ENCODE results near the gene CYP2B6.
"Not testable (repeated sequence)": the region's sequence is repeated elsewhere in the genome, so short reads cannot be mapped to it uniquely, and the experiment has no call there.

Gene CYP2B6

GRCh38 chr19:40990972-40991381 lies at the start of gene CYP2B6:
Gene CYP2B6 (plus strand): TSS chr19:40991282. CDS start chr19:40991306, 24 bp downstream.
- no peak for DNase-seq (ENCODE audit: low spot score)

GRCh38 chr19:40941481-40942219 lies 49.4 kb upstream of the CYP2B6 start:
- DNase-seq (ENCODE audit: low spot score): no peak

- no peak for DNase-seq (ENCODE audit: low spot score)
These were observed 45.4 kb upstream of the CYP2B6 start for GRCh38 chr19:40945645-40946044.

GRCh38 chr19:40947114-40947513 lies 44.0 kb upstream of the CYP2B6 start:
- no peak for DNase-seq (ENCODE audit: low spot score)

GRCh38 chr19:40947573-40947972 lies 43.5 kb upstream of the CYP2B6 start:
- no peak for DNase-seq (ENCODE audit: low spot score)

GRCh38 chr19:40948580-40949299 lies 42.3 kb upstream of the CYP2B6 start:
- DNase-seq (ENCODE audit: low spot score): no peak

GRCh38 chr19:40954573-40954972 lies 36.5 kb upstream of the CYP2B6 start:
- DNase-seq (ENCODE audit: low spot score): no peak

GRCh38 chr19:40959338-40959737 lies 31.7 kb upstream of the CYP2B6 start:
- DNase-seq (ENCODE audit: low spot score): no peak

- no peak for DNase-seq (ENCODE audit: low spot score)
These were observed 30.9 kb upstream of the CYP2B6 start for GRCh38 chr19:40960062-40960685.

GRCh38 chr19:40960780-40961179 lies 30.3 kb upstream of the CYP2B6 start:
- no peak for DNase-seq (ENCODE audit: low spot score)

GRCh38 chr19:40962460-40962961 lies 28.6 kb upstream of the CYP2B6 start:
- peak; percentile 40 for DNase-seq (ENCODE audit: low spot score)

- not testable (repeated sequence) for DNase-seq (ENCODE audit: low spot score)
These were observed 26.7 kb upstream of the CYP2B6 start for GRCh38 chr19:40964361-40964760.

- not testable (repeated sequence) for DNase-seq (ENCODE audit: low spot score)
These were observed 25.7 kb upstream of the CYP2B6 start for GRCh38 chr19:40965351-40965750.

GRCh38 chr19:40966591-40966990 lies 24.5 kb upstream of the CYP2B6 start:
- DNase-seq (ENCODE audit: low spot score): not testable (repeated sequence)

GRCh38 chr19:40968065-40968464 lies 23.0 kb upstream of the CYP2B6 start:
- DNase-seq (ENCODE audit: low spot score): not testable (repeated sequence)

GRCh38 chr19:40969721-40970120 lies 21.4 kb upstream of the CYP2B6 start:
- not testable (repeated sequence) for DNase-seq (ENCODE audit: low spot score)

GRCh38 chr19:40970396-40971345 lies 20.4 kb upstream of the CYP2B6 start:
- DNase-seq (ENCODE audit: low spot score): not testable (repeated sequence)

- DNase-seq (ENCODE audit: low spot score): peak; percentile 84
These were observed 16.4 kb upstream of the CYP2B6 start for GRCh38 chr19:40974633-40975037.

GRCh38 chr19:40976134-40976533 lies 14.9 kb upstream of the CYP2B6 start:
- DNase-seq (ENCODE audit: low spot score): no peak

GRCh38 chr19:40976724-40977123 lies 14.4 kb upstream of the CYP2B6 start:
- no peak for DNase-seq (ENCODE audit: low spot score)

GRCh38 chr19:40979759-40980158 lies 11.3 kb upstream of the CYP2B6 start:
- not testable (repeated sequence) for DNase-seq (ENCODE audit: low spot score)

Measured in AG20443 (cell line).